T-helper 1 cell treated with Interleukin-12 subunit alpha and Interleukin-12 subunit beta and Interleukin-4 antibody, amounts not matched to agents 30 μg/mL and 1 μg/mL, for 36 hours (primary cell): ENCODE measurements around the gene SLC22A16.
A peak's percentile ranks its signal among the peaks of the same experiment; 100 is the strongest.
"Not testable (repeated sequence)": the region's sequence is repeated elsewhere in the genome, so short reads cannot be mapped to it uniquely, and the experiment has no call there.

ENCODE experiments used
- H3K27ac Mint-ChIP-seq: one replicate; pipeline ENCODE4 v1.8.0; 2021; ENCODE audit warnings: mild to moderate bottlenecking, mixed read lengths
- H3K27me3 Mint-ChIP-seq: one replicate; pipeline ENCODE4 v1.8.0; 2021; ENCODE audit warnings: low read depth, mixed read lengths
- H3K36me3 Mint-ChIP-seq: one replicate; pipeline ENCODE4 v1.8.0; 2021; ENCODE audit warnings: low read depth, mixed read lengths
- H3K4me1 Mint-ChIP-seq: one replicate; pipeline ENCODE4 v1.8.0; 2021; ENCODE audit warnings: low read depth, mixed read lengths
- H3K4me3 Mint-ChIP-seq: one replicate; pipeline ENCODE4 v1.8.0; 2021; ENCODE audit warnings: mild to moderate bottlenecking, moderate library complexity, mixed read lengths
- H3K9me3 Mint-ChIP-seq: one replicate; pipeline ENCODE4 v1.8.0; 2021; ENCODE audit warnings: mixed read lengths

The SLC22A16 gene

DNA sequence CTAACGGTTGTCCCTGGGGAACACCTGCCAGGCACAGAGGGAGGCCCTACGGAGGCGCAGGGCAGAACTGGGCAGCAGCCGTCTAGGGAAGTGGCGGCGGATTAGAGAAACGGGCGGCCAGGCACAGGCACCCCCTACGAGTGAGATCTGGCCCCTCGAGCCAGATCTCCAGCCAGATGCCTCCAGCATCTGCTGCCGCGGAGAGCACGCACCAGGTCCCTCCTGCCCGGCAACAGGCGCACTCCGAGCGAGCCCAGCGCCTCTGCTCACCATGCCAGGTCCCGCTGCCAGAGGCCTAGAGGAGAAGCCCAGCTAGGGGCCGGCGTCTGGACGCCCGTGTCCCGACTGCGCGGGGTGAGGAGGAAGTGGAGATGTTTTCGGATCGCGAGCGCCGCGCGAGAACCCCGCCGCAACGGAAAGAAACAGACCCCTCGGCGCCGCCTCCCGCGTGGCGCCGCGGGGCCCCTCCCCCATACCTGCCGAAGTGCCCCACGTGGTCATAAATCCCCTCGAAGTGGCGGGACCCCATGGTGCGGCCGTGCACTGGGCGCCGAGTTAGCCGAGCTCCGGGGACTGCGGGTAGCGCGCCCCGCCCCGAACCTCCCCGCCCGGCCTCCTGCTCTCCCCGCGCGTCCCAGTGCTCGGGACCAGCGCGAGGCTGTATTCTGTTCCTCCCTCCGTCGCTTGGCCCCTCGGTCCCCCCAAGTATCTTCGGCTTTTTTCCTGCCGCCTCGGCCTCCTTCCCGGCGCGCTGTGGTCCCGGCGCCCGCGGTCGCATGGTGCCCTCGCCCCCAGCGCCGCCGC lies at the start of gene SLC22A16:
Gene SLC22A16 (minus strand): TSS at position 568 of the 804 bp plus-strand sequence. CDS start 39 bp downstream, at position 529.
- H3K9me3 Mint-ChIP-seq = no peaks in the 10 kb centered on the region
- peaks cover 49% of the 10 kb centered on the region for H3K27me3 Mint-ChIP-seq
- H3K4me1 Mint-ChIP-seq = peaks cover 2% of the 10 kb centered on the region
- no peak within 1 kb of the TSS for H3K27ac Mint-ChIP-seq
- H3K4me3 Mint-ChIP-seq = peak within 1 kb of the TSS; percentile 43
- no peaks in the 10 kb centered on the region for H3K36me3 Mint-ChIP-seq

DNA sequence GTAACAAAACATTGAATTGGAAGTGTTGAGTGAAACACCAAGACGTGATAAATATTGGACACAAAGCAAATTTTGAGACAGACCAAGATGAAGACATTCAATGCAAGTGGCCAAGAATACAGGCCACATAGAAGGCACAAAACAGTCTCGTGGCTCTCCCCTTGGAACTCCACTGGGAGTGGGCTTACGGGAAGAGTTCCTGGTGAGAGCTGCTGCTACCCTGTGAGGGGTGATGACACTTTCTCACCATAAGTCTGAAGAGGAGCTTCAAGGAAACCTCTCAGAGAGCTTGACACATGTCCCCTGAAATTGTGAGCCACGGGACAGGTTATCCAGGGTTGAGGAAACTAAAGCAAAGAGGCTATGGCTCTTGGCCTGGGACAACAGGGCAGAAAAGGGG lies 48.6 kb upstream of the SLC22A16 start:
- H3K36me3 Mint-ChIP-seq = no peaks in the 10 kb centered on the region
- H3K4me1 Mint-ChIP-seq = peaks cover 1% of the 10 kb centered on the region
- H3K9me3 Mint-ChIP-seq = no peaks in the 10 kb centered on the region
- no peak overlapping the region for H3K27ac Mint-ChIP-seq
- H3K27me3 Mint-ChIP-seq = peaks cover 4% of the 10 kb centered on the region
- H3K4me3 Mint-ChIP-seq = no peak overlapping the region

DNA sequence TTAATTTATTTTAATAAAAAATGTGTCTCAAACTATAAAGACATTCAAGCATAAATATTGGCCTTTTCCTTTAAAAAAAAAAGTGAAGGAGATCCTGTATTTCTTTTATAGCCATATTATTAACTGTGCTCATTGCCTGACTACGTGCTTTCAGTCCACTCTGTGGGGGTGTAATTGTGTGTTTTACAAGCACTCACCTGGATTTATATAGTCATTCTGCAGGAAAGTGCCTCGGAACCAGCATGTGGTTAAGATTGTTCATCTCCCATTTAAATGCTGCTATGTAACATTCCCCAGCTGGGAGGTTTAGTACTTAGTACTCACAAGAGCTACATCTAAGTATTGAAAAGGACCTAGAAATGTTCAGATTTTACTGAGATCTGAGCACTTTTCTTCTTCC lies 47.9 kb upstream of the SLC22A16 start:
- H3K4me3 Mint-ChIP-seq = no peak overlapping the region
- H3K9me3 Mint-ChIP-seq = no peaks in the 10 kb centered on the region
- peaks cover 1% of the 10 kb centered on the region for H3K4me1 Mint-ChIP-seq
- peaks cover 4% of the 10 kb centered on the region for H3K27me3 Mint-ChIP-seq
- no peak overlapping the region for H3K27ac Mint-ChIP-seq
- H3K36me3 Mint-ChIP-seq = no peaks in the 10 kb centered on the region

- peaks cover 4% of the 10 kb centered on the region for H3K27me3 Mint-ChIP-seq
- H3K9me3 Mint-ChIP-seq = no peaks in the 10 kb centered on the region
- H3K4me1 Mint-ChIP-seq = no peaks in the 10 kb centered on the region
- H3K27ac Mint-ChIP-seq = no peak overlapping the region
- no peaks in the 10 kb centered on the region for H3K36me3 Mint-ChIP-seq
- no peak overlapping the region for H3K4me3 Mint-ChIP-seq
Measured at GRCh38 chr6:110523451-110524021, 47.1 kb upstream of the SLC22A16 start.

DNA sequence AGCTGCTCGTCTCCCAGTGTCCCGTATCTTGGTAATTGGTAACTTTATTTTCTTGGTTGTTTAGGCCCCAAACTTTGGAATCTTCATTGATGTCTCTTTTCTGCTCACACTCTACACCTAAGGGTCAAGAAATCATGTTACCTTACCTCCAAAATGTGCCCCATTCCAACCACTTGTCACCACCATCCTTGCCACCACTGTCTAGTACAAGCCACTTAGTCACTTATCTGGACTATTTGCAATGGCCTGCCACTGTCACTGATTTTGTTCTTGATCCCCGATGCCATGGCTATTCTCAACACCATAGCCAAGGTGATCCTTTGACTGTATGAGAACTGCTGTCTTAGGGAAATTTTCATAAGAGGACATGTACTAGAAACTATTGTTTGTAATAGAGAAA lies 46.0 kb upstream of the SLC22A16 start:
- no peaks in the 10 kb centered on the region for H3K9me3 Mint-ChIP-seq
- H3K36me3 Mint-ChIP-seq = no peaks in the 10 kb centered on the region
- H3K4me3 Mint-ChIP-seq = no peak overlapping the region
- H3K4me1 Mint-ChIP-seq = no peaks in the 10 kb centered on the region
- no peak overlapping the region for H3K27ac Mint-ChIP-seq
- H3K27me3 Mint-ChIP-seq = peaks cover 4% of the 10 kb centered on the region

DNA sequence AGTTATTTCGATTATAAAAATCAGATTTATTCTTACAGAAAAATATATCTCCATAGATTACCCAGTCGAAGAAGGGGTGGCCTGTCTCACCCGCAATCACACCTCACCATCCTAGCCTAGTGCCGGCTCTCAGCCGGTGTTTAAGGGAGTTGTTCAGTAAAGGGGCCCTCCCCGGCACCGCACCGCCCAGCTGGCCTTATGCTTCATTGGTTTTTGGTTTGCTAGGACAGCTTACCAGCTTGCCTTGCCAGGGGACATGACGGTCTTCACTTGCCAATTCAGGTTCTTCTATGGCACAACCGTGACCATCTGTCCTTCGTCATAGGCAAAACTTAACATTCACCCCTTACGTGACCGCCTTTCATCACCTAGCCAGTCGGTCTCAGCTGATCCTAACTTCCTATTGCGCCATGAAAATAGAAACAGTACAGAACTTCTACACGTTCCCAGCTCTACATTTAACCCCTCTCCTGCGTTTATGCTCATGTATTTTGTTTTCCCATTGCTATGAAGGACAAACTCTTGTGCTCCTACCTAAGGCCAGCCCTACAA lies 44.7 kb upstream of the SLC22A16 start:
- no peaks in the 10 kb centered on the region for H3K4me1 Mint-ChIP-seq
- no peaks in the 10 kb centered on the region for H3K36me3 Mint-ChIP-seq
- H3K27me3 Mint-ChIP-seq = peaks cover 4% of the 10 kb centered on the region
- H3K27ac Mint-ChIP-seq = no peak overlapping the region
- no peaks in the 10 kb centered on the region for H3K9me3 Mint-ChIP-seq
- H3K4me3 Mint-ChIP-seq = no peak overlapping the region

GRCh38 chr6:110520209-110520965 lies 44.0 kb upstream of the SLC22A16 start:
- Mint-ChIP-seq H3K27me3 (peaks cover 4% of the 10 kb centered on the region), H3K27ac (no peak overlapping the region), H3K9me3 (no peaks in the 10 kb centered on the region), H3K4me3 (no peak overlapping the region), H3K36me3 (no peaks in the 10 kb centered on the region), H3K4me1 (no peaks in the 10 kb centered on the region)

DNA sequence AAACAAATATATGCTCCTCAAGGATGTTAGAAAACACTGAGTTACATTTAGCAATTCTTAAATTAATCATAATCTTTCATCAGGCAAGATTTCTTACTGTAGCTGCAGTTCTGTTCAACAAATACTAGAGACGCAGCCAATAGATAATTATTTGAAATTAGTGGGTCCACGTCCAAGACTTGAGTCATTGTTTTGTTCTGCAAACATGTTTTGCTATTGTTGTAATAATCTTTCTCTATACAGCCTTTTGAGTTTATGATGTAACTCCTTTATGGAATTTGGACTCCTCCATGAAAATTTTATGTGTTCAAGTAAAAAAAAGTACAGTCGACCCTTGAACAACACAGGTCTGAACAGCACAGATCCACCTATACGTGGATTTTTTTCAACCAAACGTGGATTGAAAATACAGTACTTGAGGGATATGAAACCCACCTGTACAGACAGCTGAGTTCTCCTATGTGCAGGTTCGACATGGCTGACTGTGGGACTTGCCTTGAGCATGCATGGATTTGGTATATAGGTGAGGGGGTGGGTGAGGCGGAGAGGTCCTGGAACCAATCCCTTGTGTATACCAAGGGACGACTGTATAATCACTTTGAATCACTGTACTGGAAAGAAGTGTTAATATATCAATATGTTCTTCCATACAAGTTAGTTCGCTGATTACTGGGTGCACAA lies 41.3 kb upstream of the SLC22A16 start:
- H3K4me3 Mint-ChIP-seq = no peak overlapping the region
- H3K36me3 Mint-ChIP-seq = no peaks in the 10 kb centered on the region
- H3K27me3 Mint-ChIP-seq = peaks cover 15% of the 10 kb centered on the region
- H3K9me3 Mint-ChIP-seq = no peaks in the 10 kb centered on the region
- H3K4me1 Mint-ChIP-seq = no peaks in the 10 kb centered on the region
- no peak overlapping the region for H3K27ac Mint-ChIP-seq

GRCh38 chr6:110517034-110517433 lies 40.6 kb upstream of the SLC22A16 start:
- Mint-ChIP-seq H3K27me3 (peaks cover 15% of the 10 kb centered on the region), H3K27ac (no peak overlapping the region), H3K36me3 (no peaks in the 10 kb centered on the region), H3K4me1 (no peaks in the 10 kb centered on the region), H3K9me3 (no peaks in the 10 kb centered on the region), H3K4me3 (no peak overlapping the region)

DNA sequence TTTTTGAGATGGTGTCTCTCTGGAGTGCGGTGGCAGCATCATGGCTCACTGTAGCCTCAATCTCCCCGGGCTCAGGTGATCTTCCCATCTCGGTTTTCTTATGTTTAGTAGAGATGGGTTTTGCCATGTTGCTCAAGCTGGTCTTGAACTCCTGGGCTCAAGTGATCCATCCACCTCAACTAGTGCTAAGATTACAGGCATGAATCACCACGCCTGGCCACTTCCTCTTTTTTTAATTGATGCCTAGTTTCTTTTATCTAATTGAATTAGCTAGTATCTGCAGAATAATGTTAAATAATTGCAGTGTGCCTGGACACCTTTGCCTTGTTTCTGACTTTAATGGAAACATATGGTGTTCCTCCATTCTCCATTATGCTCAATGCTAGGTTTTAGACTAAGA lies 38.4 kb upstream of the SLC22A16 start:
- H3K4me3 Mint-ChIP-seq = no peak overlapping the region
- H3K9me3 Mint-ChIP-seq = no peaks in the 10 kb centered on the region
- H3K4me1 Mint-ChIP-seq = no peaks in the 10 kb centered on the region
- H3K36me3 Mint-ChIP-seq = no peaks in the 10 kb centered on the region
- H3K27me3 Mint-ChIP-seq = peaks cover 10% of the 10 kb centered on the region
- H3K27ac Mint-ChIP-seq = no peak overlapping the region

GRCh38 chr6:110512991-110513390 lies 36.6 kb upstream of the SLC22A16 start:
- Mint-ChIP-seq H3K9me3 (no peaks in the 10 kb centered on the region), H3K27ac (no peak overlapping the region), H3K36me3 (no peaks in the 10 kb centered on the region), H3K27me3 (peaks cover 10% of the 10 kb centered on the region), H3K4me3 (no peak overlapping the region), H3K4me1 (no peaks in the 10 kb centered on the region)

- H3K27me3 Mint-ChIP-seq = peaks cover 10% of the 10 kb centered on the region
- H3K9me3 Mint-ChIP-seq, H3K4me1 Mint-ChIP-seq, H3K36me3 Mint-ChIP-seq, H3K27ac Mint-ChIP-seq, H3K4me3 Mint-ChIP-seq: not testable (repeated sequence)
Measured at GRCh38 chr6:110512549-110512948, 36.1 kb upstream of the SLC22A16 start.

GRCh38 chr6:110511401-110511800 lies 35.0 kb upstream of the SLC22A16 start:
- H3K27me3 Mint-ChIP-seq = peaks cover 10% of the 10 kb centered on the region
- H3K4me1 Mint-ChIP-seq = no peaks in the 10 kb centered on the region
- H3K9me3 Mint-ChIP-seq = no peaks in the 10 kb centered on the region
- H3K27ac Mint-ChIP-seq = no peak overlapping the region
- no peaks in the 10 kb centered on the region for H3K36me3 Mint-ChIP-seq
- no peak overlapping the region for H3K4me3 Mint-ChIP-seq

DNA sequence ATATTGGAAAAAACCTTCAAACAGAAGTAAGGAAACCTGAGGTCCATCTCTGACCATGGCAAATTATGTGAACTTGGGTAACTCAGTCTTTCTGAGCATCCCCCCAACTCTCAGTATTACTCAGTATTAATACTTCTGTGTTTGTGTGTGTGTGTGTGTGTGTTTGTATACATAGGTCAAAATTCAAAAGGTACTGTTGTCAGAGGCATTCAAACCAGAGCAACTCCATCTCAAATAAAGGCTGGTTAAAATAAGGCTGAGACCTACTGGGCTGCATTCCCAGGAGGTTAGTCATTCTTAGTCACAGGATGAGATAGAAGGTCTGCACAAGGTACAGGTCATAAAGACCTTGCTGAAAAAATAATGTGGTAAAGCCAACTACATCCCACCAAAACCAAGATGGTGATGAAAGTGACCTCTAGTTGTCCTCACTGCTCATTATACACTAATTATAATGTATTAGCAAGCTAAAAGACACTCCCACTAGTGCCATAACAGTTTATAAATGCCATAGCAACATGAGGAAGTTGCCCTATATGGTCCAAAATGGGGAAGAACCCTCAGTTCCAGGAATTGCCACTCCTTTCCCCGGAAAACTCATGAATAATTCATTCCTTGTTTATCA lies 33.3 kb upstream of the SLC22A16 start:
- Mint-ChIP-seq H3K36me3 (no peaks in the 10 kb centered on the region), H3K9me3 (no peaks in the 10 kb centered on the region), H3K27me3 (peaks cover 7% of the 10 kb centered on the region), H3K4me3 (no peak overlapping the region), H3K27ac (no peak overlapping the region), H3K4me1 (no peaks in the 10 kb centered on the region)
